Activated naive CD4-positive, alpha-beta T cell treated with anti-CD3 and anti-CD28 coated beads, Interleukin-2, amount 50 U/mL, for 24 hours (primary cell): ENCODE results near the gene OR51B6.

ENCODE experiments used
- H3K27ac Mint-ChIP-seq: one replicate; pipeline ENCODE4 v1.8.0; 2021; ENCODE audit warnings: mild to moderate bottlenecking, mixed read lengths
- H3K27me3 Mint-ChIP-seq: one replicate; pipeline ENCODE4 v1.8.0; 2021; ENCODE audit warnings: mixed read lengths
- H3K36me3 Mint-ChIP-seq: one replicate; pipeline ENCODE4 v1.8.0; 2021; ENCODE audit warnings: mixed read lengths
- H3K4me1 Mint-ChIP-seq: one replicate; pipeline ENCODE4 v1.8.0; 2021; ENCODE audit warnings: mixed read lengths
- H3K4me3 Mint-ChIP-seq: one replicate; pipeline ENCODE4 v1.8.0; 2021; ENCODE audit warnings: mild to moderate bottlenecking, mixed read lengths
- H3K9me3 Mint-ChIP-seq: one replicate; pipeline ENCODE4 v1.8.0; 2021; ENCODE audit warnings: mixed read lengths

Gene OR51B6

DNA sequence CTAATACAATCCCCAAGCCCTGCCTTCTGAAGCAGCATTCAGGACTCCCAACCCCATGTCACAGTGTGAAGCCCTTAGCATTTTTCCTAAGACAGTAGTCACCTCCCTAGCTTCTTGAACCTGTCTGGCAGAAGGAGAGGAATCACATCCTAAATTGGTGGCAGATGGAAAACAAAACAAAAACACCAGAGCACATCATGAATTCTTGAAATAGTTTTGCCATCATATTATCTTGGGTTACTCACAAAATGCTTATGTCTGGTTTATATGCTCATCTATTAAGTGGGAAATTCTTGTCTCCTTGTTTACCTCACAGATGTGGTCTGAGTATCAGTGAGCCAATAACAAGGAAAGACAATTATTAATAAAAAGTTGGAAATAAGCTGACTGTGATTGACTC, 47.6 kb downstream of the OR51B6 start:
- H3K27me3 Mint-ChIP-seq = no peaks in the 10 kb centered on the region
- H3K4me1 Mint-ChIP-seq = no peaks in the 10 kb centered on the region
- no peak overlapping the region for H3K4me3 Mint-ChIP-seq
- H3K27ac Mint-ChIP-seq = no peak overlapping the region
- H3K9me3 Mint-ChIP-seq = peaks cover 6% of the 10 kb centered on the region
- no peaks in the 10 kb centered on the region for H3K36me3 Mint-ChIP-seq
